Stomach (tissue), 9 donors: ENCODE data around the gene NTRK2. TPM values are rescaled to one million over a fixed set of nuclear protein-coding genes. Genes with fewer than 3 reads are reported as not detected.
A peak's percentile ranks its signal among the peaks of the same experiment; 100 is the strongest.

Experiments used
- DNase-seq, 2 donors: peaks; one replicate each; pipeline versions ENCODE4 v3.0.0 to v3.0.0-alpha.2; 2013 to 2019
- H3K27ac ChIP-seq, 5 donors: fragments of 200-600 bp in 4 of 5; sonication (generic) in 4 of 5; one replicate each; pipeline ENCODE4 v1.5.1; 2013 to 2019; ENCODE audit warnings: mild to moderate bottlenecking in 1 of 5, moderate library complexity in 1 of 5
- H3K27me3 ChIP-seq, 3 donors: fragments of 200-600 bp; sonication (generic); one replicate each; pipeline ENCODE4 v1.5.1; 2017 to 2019; ENCODE audit warnings: mixed run types in 1 of 3
- H3K36me3 ChIP-seq, 4 donors: fragments of 200-600 bp; sonication (generic); 1 replicate in 3 of 4; 2 replicates in 1 of 4; pipeline ENCODE4 v1.5.1; 2016 to 2019
- H3K4me1 ChIP-seq, 4 donors: fragments of 200-600 bp; sonication (generic); one replicate each; pipeline ENCODE4 v1.5.1; 2016 to 2019
- H3K4me3 ChIP-seq, 4 donors: fragments of 200-600 bp; sonication (generic) in 3 of 4; one replicate each; pipeline ENCODE4 v1.5.1; 2016 to 2019; ENCODE audit warnings: mild to moderate bottlenecking in 1 of 4
- H3K9me3 ChIP-seq, 4 donors: fragments of 200-600 bp; sonication (generic); one replicate each; pipeline ENCODE4 v1.5.1; 2016 to 2019
- CTCF ChIP-seq, 7 experiments: fragments of 450-650 bp in 4 of 7; fragments of 200-600 bp in 3 of 7; sonication (generic) in 3 of 7; IDR thresholded peaks; one replicate each; pipeline ENCODE4 v1.5.1; 2016 to 2019; ENCODE audit warnings: antibody characterized with exemption in 7 of 7, control low read depth in 2 of 7, mild to moderate bottlenecking in 1 of 7
- EP300 ChIP-seq: sonication (generic); formaldehyde crosslinking; IDR thresholded peaks from one replicate; pipeline ENCODE4 v1.6.1; 2017; ENCODE audit warnings: antibody characterized with exemption
- POLR2A ChIP-seq, 4 donors: fragments of 450-650 bp; IDR thresholded peaks; one replicate each; pipeline ENCODE4 v1.6.1; 2016; ENCODE audit warnings: antibody characterized with exemption in 4 of 4, control low read depth in 2 of 4, mild to moderate bottlenecking in 1 of 4, moderate library complexity in 1 of 4
- POLR2AphosphoS5 ChIP-seq, 3 donors: sonication (generic); formaldehyde crosslinking; IDR thresholded peaks; one replicate each; pipeline ENCODE4 v1.6.1; 2016; ENCODE audit warnings: antibody characterized with exemption in 3 of 3
- WGBS, 5 donors: extraction: QIAGEN DNeasy Blood & Tissue Kit in 3 of 5; methylation state at CpG; one replicate each; pipeline versions ENCODE4 v1.1.5 to v1.1.7; 2013 to 2018; 5-methylcytosine and 5-hydroxymethylcytosine counted together
- intact Hi-C: fragments of 100-400 bp; cut with DNase I; formaldehyde crosslinking; loops from one replicate; pipeline ENCODE4 v1.15.1; 2023; ENCODE audit warnings: low total_unique reads
- polyA plus RNA-seq, 3 donors: library from polyadenylated mRNA; stranded (reverse); fragments of 200-250 nt; gene quantifications; one replicate each; pipeline ENCODE4 v1.2.3, GENCODE V29; 2013
- total RNA-seq, 5 donors: library from RNA; depleted of rRNA; stranded (reverse); fragments of >200 nt; gene quantifications; one replicate each; pipeline versions ENCODE4 v1.1.0 to v1.2.3, GENCODE V29; 2014 to 2016
- donor health status: healthy with polysubstance abuse.
- donor health status: Bipolar disorder and iron deficiency.
- donor health status: healthy.

The NTRK2 gene
- total and polyA plus RNA-seq, 8 donors, result 0.06 to 8.8 (median 2.6) TPM

- Histone ChIP-seq H3K9me3 (peaks cover 0 to 6% (median 2%) of the 10 kb centered on the region in 4 donors), H3K27me3 (peaks cover 0 to 62% (median 44%) of the 10 kb centered on the region in 3 donors), H3K4me1 (peaks cover 31 to 38% (median 34%) of the 10 kb centered on the region in 4 donors), H3K36me3 (no peaks in the 10 kb centered on the region), H3K4me3 (peak overlapping the region; percentile 38 to 52 (median 46)), H3K27ac (no peak overlapping the region)
- intact Hi-C loops, result no loop called here
- 1 to 3% (median 2%) methylated on average over 53 to 76 of the region's 76 CpGs for WGBS, 5 donors
- DNase-seq, result peak in 1 of 2 donors; percentile 91
- TF ChIP-seq EP300 (no peak), CTCF (IDR thresholded peaks at IDR 0.05) (peak in 3 of 7 experiments; percentile 22 to 35 (median 23))
These were observed 1.1 kb upstream of the NTRK2 start for GRCh38 chr9:84668196-84669012.

- no peak overlapping the region for H3K27ac ChIP-seq
- no peak for DNase-seq
These were observed 579 bp upstream of the NTRK2 start for GRCh38 chr9:84669013-84669287.

GRCh38 chr9:84670138-84671041, 861 bp downstream of the NTRK2 start:
- H3K27ac ChIP-seq, result peak overlapping the region in 3 of 5 donors; percentile 10 to 49 (median 20)

More at GRCh38 chr9:84669013-84669287, 579 bp upstream of the NTRK2 start:
- H3K36me3 ChIP-seq, result no peaks in the 10 kb centered on the region
- TF ChIP-seq EP300 (no peak), CTCF (IDR thresholded peaks at IDR 0.05) (no peak), POLR2AphosphoS5 (IDR thresholded peaks at IDR 0.05) (no peak), POLR2A (IDR thresholded peaks at IDR 0.05) (no peak)
- peak overlapping the region; percentile 38 to 52 (median 46) for H3K4me3 ChIP-seq
- 1 to 4% (median 2%) methylated on average over 7 of the region's 7 CpGs for WGBS, 5 donors
- peaks cover 0 to 4% (median under 1%) of the 10 kb centered on the region in 4 donors for H3K9me3 ChIP-seq
- intact Hi-C loops, result no loop called here
- H3K27me3 ChIP-seq, result peaks cover 0 to 62% (median 44%) of the 10 kb centered on the region in 3 donors
- peaks cover 31 to 38% (median 34%) of the 10 kb centered on the region in 4 donors for H3K4me1 ChIP-seq

More at GRCh38 chr9:84670138-84671041, 861 bp downstream of the NTRK2 start:
- Histone ChIP-seq H3K9me3 (no peaks in the 10 kb centered on the region), H3K4me1 (peaks cover 31 to 38% (median 34%) of the 10 kb centered on the region in 4 donors), H3K4me3 (peak overlapping the region; percentile 38 to 52 (median 46)), H3K27me3 (peaks cover 0 to 62% (median 44%) of the 10 kb centered on the region in 3 donors), H3K36me3 (no peaks in the 10 kb centered on the region)
- TF ChIP-seq POLR2A (IDR thresholded peaks at IDR 0.05) (no peak), POLR2AphosphoS5 (IDR thresholded peaks at IDR 0.05) (no peak), CTCF (IDR thresholded peaks at IDR 0.05) (no peak), EP300 (no peak)
- intact Hi-C loops, result no loop called here
- peak in 1 of 2 donors; percentile 49 for DNase-seq
- WGBS, 5 donors, result 5 to 13% (median 7%) methylated on average over 19 to 67 of the region's 67 CpGs
